Mucosa of rectum (tissue), 2 donors: ENCODE measurements around the gene MLLT10.

ENCODE experiments used
- H3K27ac ChIP-seq, 2 donors: one replicate each; pipeline ENCODE4 v1.7.0; 2013; ENCODE audit warnings: inconsistent platforms in 2 of 2, low read depth in 2 of 2, low read length in 2 of 2
- H3K27me3 ChIP-seq, 2 donors: one replicate each; pipeline ENCODE4 v1.7.0; 2013; ENCODE audit warnings: low read length in 2 of 2; ENCODE audit not compliant: control insufficient read depth in 2 of 2, insufficient read depth in 2 of 2
- H3K36me3 ChIP-seq, 2 donors: one replicate each; pipeline ENCODE4 v1.7.0; 2013; ENCODE audit warnings: low read length in 2 of 2; ENCODE audit not compliant: control insufficient read depth in 2 of 2, insufficient read depth in 2 of 2
- H3K4me1 ChIP-seq, 2 donors: one replicate each; pipeline ENCODE4 v1.7.0; 2013; ENCODE audit warnings: low read length in 2 of 2, mild to moderate bottlenecking in 1 of 2; ENCODE audit not compliant: control insufficient read depth in 2 of 2, insufficient read depth in 2 of 2
- H3K4me3 ChIP-seq, 2 donors: one replicate each; pipeline ENCODE4 v1.7.0; 2013; ENCODE audit warnings: low read length in 2 of 2
- H3K9ac ChIP-seq, 2 donors: one replicate each; pipeline ENCODE4 v1.7.0; 2013; ENCODE audit warnings: low read length in 2 of 2, low read depth in 1 of 2, mild to moderate bottlenecking in 1 of 2
- H3K9me3 ChIP-seq, 2 donors: one replicate each; pipeline ENCODE4 v1.7.0; 2013; ENCODE audit warnings: low read length in 2 of 2; ENCODE audit not compliant: control insufficient read depth in 2 of 2
- donor health status: healthy.
- donor health status: Normal muscosa, but diverticular disease.

MLLT10 gene

DNA sequence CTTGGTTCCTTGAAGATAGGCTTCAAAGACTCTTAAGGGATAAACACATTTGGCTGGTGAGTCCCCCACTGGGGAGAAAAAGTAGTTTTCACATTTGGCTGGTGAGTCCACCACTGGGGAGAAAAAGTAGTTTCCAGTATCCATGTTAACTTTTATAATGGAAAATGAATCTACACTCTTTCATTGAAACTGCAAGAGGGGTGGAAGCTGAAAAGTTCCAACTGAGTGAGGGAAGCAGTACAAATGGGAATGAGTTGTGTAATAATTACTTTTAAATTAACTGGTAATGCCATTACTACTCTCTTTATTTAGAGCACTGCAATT lies 153.9 kb downstream of the MLLT10 start:
- H3K4me1 ChIP-seq = no peaks in the 10 kb centered on the region
- H3K4me3 ChIP-seq = no peak overlapping the region
- H3K27ac ChIP-seq = no peak overlapping the region
- no peaks in the 10 kb centered on the region for H3K27me3 ChIP-seq
- peaks cover 0 to 5% of the 10 kb centered on the region in 2 donors for H3K36me3 ChIP-seq
- no peaks in the 10 kb centered on the region for H3K9me3 ChIP-seq
- H3K9ac ChIP-seq = no peak overlapping the region

DNA sequence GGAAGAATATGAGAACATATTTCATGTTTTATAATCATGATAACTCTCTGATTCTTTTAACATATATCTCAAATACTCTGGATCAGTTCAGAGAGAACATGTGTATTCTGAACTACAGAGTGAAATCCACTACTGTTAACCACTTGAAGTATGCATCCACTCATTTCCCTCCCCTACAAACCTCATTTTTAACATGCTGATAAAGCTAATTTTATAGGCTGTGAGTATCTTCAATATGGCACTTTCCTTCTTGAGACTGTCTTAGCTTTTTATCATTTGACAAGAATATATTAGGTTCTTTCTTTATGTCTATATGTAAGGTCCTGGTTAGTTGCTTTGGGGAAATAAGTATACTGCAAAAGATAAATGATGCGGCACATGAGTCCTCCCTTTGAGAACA lies 154.8 kb downstream of the MLLT10 start:
- Histone ChIP-seq H3K4me3 (no peak overlapping the region), H3K4me1 (no peaks in the 10 kb centered on the region), H3K27me3 (no peaks in the 10 kb centered on the region), H3K9ac (no peak overlapping the region), H3K27ac (no peak overlapping the region), H3K36me3 (peaks cover 0 to 5% of the 10 kb centered on the region in 2 donors), H3K9me3 (no peaks in the 10 kb centered on the region)

DNA sequence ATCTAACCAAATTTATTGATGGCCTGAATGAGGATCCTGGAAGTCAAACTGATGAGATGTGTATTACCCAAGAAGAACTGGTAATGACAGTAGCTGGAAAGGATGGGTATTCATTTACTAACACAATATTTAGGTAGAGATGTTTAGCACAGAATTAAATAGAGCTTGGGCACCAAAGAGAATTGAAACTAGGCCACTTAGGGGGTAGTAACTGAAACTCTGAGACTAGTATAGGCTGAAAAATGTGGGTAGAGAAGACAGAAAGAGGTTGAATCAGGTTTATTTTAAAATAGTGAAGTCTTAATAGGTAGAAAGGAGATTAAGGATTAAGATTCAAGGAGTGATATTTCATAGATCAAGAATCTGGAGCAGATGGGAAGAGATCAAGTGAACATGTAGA lies 155.8 kb downstream of the MLLT10 start:
- no peak overlapping the region for H3K4me3 ChIP-seq
- no peak overlapping the region for H3K27ac ChIP-seq
- H3K4me1 ChIP-seq = no peaks in the 10 kb centered on the region
- H3K27me3 ChIP-seq = no peaks in the 10 kb centered on the region
- peaks cover 0 to 5% of the 10 kb centered on the region in 2 donors for H3K36me3 ChIP-seq
- H3K9me3 ChIP-seq = no peaks in the 10 kb centered on the region
- H3K9ac ChIP-seq = no peak overlapping the region

DNA sequence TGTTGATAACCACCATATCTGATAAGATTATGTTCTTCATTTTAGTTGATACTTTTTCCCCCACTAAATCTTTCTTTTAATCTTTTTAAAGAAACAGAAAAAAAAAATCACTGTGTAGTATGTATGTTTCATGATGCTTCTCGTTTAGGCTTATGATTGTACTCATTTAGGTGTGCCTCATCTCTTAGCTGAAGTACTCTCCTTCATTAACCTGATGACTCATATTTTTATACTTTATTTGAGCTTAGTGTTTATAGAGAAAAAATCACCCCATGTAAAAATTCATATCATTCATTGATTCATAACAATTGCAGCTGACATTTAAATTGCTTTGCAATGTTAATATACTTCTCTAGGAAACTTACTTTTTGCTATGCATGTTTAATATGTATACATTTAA lies 158.9 kb downstream of the MLLT10 start:
- no peaks in the 10 kb centered on the region for H3K9me3 ChIP-seq
- no peak overlapping the region for H3K27ac ChIP-seq
- H3K4me3 ChIP-seq = no peak overlapping the region
- H3K9ac ChIP-seq = no peak overlapping the region
- H3K27me3 ChIP-seq = no peaks in the 10 kb centered on the region
- peaks cover 0 to 5% of the 10 kb centered on the region in 2 donors for H3K36me3 ChIP-seq
- H3K4me1 ChIP-seq = no peaks in the 10 kb centered on the region

DNA sequence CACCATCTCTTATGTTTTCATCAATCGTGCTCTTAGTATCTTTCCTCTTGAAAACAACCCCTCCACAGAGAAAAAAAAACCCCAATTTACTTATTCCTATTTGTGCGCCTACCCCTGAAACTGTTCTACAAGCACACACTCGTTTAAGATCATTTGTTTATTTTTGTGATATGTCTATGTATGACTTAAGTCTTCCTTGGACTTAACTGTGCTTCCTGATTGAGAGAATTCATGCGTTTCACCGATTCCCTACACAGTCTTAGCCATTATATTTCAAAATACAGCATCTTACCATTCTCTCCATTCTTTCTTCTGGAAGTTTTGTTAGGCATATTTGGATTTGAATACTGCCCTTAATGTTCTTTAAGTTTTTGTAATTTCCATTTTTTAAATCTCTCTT lies 159.4 kb downstream of the MLLT10 start:
- Histone ChIP-seq H3K27me3 (no peaks in the 10 kb centered on the region), H3K9me3 (no peaks in the 10 kb centered on the region), H3K9ac (no peak overlapping the region), H3K36me3 (peaks cover 0 to 3% of the 10 kb centered on the region in 2 donors), H3K27ac (no peak overlapping the region), H3K4me1 (no peaks in the 10 kb centered on the region), H3K4me3 (no peak overlapping the region)

DNA sequence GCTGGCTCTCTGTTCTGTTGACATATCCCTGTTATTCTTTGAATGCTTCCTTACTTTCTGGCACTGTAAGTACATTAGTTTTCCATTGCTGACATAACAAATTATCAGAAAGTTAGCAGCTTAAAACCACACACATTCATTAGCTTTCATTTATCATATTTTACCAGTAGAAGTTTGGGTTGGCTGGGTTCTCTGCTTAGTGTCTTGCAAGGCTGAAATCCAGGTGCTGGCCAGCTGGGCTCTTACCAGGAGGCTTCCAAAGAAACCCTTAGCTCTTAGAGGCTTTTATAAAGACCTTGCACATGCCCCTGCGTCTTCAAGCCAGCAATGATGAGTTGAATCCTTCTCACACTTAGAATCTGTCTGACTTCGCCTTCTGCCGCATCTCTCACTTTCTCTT lies 160.6 kb downstream of the MLLT10 start:
- Histone ChIP-seq H3K27ac (no peak overlapping the region), H3K4me1 (no peaks in the 10 kb centered on the region), H3K9me3 (no peaks in the 10 kb centered on the region), H3K27me3 (no peaks in the 10 kb centered on the region), H3K4me3 (no peak overlapping the region), H3K9ac (no peak overlapping the region), H3K36me3 (no peaks in the 10 kb centered on the region)

DNA sequence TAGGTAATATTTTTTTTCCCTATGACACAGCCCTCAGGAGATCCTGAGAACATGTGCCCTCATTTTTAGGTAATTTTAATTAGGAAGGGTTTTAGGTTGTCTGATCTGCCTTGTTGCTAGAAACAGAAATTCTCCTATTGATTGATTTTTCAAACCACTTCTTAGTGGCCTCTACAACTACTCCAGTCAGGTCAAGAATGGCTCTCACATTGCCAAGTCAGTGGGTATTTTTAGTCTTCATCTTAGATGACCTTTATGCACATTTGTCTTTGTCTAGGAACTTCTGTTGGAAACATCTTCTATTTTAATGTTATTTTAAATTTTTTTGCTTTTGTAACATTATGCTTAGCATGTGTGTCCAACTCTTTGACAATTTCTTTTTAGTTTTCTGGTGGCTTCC lies 162.3 kb downstream of the MLLT10 start:
- peaks cover 5 to 7% of the 10 kb centered on the region in 2 donors for H3K9me3 ChIP-seq
- H3K4me3 ChIP-seq = no peak overlapping the region
- no peaks in the 10 kb centered on the region for H3K27me3 ChIP-seq
- no peak overlapping the region for H3K9ac ChIP-seq
- H3K4me1 ChIP-seq = no peaks in the 10 kb centered on the region
- no peak overlapping the region for H3K27ac ChIP-seq
- no peaks in the 10 kb centered on the region for H3K36me3 ChIP-seq

DNA sequence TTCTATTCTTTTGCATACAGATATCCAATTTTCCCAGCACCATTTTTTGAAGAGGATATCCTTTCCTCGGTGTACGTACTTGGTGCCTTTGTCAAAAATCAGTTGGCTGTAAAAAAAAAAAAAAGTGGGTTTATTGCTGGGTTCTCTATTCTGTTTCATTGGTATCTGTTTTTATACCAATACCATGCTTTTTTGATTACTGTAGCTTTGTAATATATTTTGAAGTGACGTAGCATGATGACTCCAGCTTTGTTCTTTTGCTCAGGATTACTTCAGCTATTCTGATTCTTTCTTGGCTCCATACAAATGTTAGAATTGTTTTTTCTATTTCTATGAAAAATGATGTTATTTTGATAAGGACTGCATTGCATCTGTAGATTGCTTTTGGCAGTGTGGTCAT lies 165.5 kb downstream of the MLLT10 start:
- H3K36me3 ChIP-seq = no peaks in the 10 kb centered on the region

DNA sequence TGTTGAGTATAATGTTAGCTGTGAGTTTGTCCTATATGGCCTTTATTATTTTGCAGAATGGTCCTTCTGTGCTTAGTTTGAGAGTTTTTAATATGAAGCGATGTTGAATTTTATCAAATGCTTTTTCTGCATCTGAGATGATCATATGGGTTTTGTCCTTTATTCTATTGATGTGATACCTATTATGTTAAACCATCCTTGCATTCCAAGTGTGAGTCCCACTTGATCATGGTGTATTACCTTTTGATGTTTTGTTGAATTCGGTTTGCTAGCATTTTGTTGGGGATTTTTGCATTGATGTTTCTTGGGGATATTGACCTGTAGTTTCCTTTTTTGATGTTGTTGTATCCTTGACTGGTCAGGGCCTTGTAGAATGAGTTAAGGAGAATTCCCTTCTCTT lies 166.4 kb downstream of the MLLT10 start:
- Histone ChIP-seq H3K27ac (no peak overlapping the region), H3K4me1 (peaks cover 0 to 2% of the 10 kb centered on the region in 2 donors), H3K4me3 (no peak overlapping the region), H3K9ac (no peak overlapping the region), H3K27me3 (no peaks in the 10 kb centered on the region), H3K9me3 (peaks cover 5 to 7% of the 10 kb centered on the region in 2 donors), H3K36me3 (no peaks in the 10 kb centered on the region)

More for the DNA sequence above, 165.5 kb downstream of the MLLT10 start:
- no peak overlapping the region for H3K9ac ChIP-seq
- no peak overlapping the region for H3K4me3 ChIP-seq
- H3K27ac ChIP-seq = no peak overlapping the region
- H3K27me3 ChIP-seq = no peaks in the 10 kb centered on the region
- peaks cover 5 to 7% of the 10 kb centered on the region in 2 donors for H3K9me3 ChIP-seq
- H3K4me1 ChIP-seq = no peaks in the 10 kb centered on the region

DNA sequence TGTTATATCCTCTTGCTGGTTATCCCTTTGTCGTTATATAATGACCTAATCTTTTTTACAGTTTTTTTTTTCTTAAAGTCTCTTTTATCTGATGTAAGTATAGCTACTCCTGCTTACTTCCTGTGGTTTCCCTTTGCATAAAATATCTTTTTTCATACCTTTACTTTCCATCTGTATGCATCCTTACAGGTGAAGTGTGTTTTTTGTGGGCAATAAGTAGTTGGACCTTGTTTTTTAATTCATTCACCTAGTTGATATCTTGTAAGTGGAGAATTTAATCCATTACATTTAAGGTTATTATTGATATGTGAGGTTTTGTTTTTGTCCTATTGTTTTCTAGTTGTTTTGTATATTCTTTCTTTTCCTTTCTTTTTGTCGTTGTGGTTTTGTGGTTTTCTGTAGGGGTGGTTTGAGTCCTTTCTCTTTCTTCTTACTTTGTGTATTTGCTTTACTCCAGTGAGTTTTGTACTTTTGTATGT lies 168.6 kb downstream of the MLLT10 start:
- H3K4me3 ChIP-seq = no peak overlapping the region
- H3K27me3 ChIP-seq = no peaks in the 10 kb centered on the region
- peaks cover 0 to 2% of the 10 kb centered on the region in 2 donors for H3K4me1 ChIP-seq
- no peak overlapping the region for H3K9ac ChIP-seq
- H3K36me3 ChIP-seq = no peaks in the 10 kb centered on the region
- peaks cover 5 to 7% of the 10 kb centered on the region in 2 donors for H3K9me3 ChIP-seq
- no peak overlapping the region for H3K27ac ChIP-seq
